Glutamatergic neuron (in vitro differentiated cells): ENCODE data around the gene AKAP7. TPM values are rescaled to one million over a fixed set of nuclear protein-coding genes. Genes with fewer than 3 reads are reported as not detected.

Experiments used
- DNase-seq: peaks from one replicate; pipeline ENCODE4 v3.0.0; 2022
- H3K27ac Mint-ChIP-seq: one replicate; pipeline ENCODE4 v1.8.0; 2020; ENCODE audit warnings: mild to moderate bottlenecking, mixed read lengths, inconsistent platforms; ENCODE audit not compliant: unreplicated experiment
- H3K27me3 Mint-ChIP-seq: one replicate; pipeline ENCODE4 v1.8.0; 2020; ENCODE audit warnings: mild to moderate bottlenecking, moderate library complexity, mixed read lengths, inconsistent platforms; ENCODE audit not compliant: unreplicated experiment
- H3K36me3 Mint-ChIP-seq: one replicate; pipeline ENCODE4 v1.8.0; 2020; ENCODE audit warnings: mild to moderate bottlenecking, mixed read lengths, inconsistent platforms; ENCODE audit not compliant: unreplicated experiment
- H3K4me1 Mint-ChIP-seq: one replicate; pipeline ENCODE4 v1.8.0; 2020; ENCODE audit warnings: mild to moderate bottlenecking, low read depth, mixed read lengths, inconsistent platforms; ENCODE audit not compliant: unreplicated experiment
- H3K4me3 Mint-ChIP-seq: one replicate; pipeline ENCODE4 v1.8.0; 2020; ENCODE audit warnings: mild to moderate bottlenecking, mixed read lengths, inconsistent platforms; ENCODE audit not compliant: unreplicated experiment
- H3K9me3 Mint-ChIP-seq: one replicate; pipeline ENCODE4 v1.8.0; 2020; ENCODE audit warnings: mild to moderate bottlenecking, moderate library complexity, mixed read lengths, inconsistent platforms; ENCODE audit not compliant: unreplicated experiment
- total RNA-seq: library from RNA; stranded (reverse); fragmentation: NEBNext Ultra II Directional; extraction: Animal tissue kit (Norgen Biotek cat#: 25700); gene quantifications from one replicate; pipeline ENCODE4 v1.2.1, GENCODE V29; 2021; ENCODE audit not compliant: unreplicated experiment
- TF ChIP-seq, protein P1 (sequence below): fragments of 200-600 bp; sonication (generic); IDR thresholded peaks from one replicate; pipeline ENCODE4 v1.5.0; 2021; ENCODE audit not compliant: partially characterized antibody, unreplicated experiment

AKAP7 gene
- total RNA-seq, 1 donor from 2014 or later, result 5.3 TPM

DNA sequence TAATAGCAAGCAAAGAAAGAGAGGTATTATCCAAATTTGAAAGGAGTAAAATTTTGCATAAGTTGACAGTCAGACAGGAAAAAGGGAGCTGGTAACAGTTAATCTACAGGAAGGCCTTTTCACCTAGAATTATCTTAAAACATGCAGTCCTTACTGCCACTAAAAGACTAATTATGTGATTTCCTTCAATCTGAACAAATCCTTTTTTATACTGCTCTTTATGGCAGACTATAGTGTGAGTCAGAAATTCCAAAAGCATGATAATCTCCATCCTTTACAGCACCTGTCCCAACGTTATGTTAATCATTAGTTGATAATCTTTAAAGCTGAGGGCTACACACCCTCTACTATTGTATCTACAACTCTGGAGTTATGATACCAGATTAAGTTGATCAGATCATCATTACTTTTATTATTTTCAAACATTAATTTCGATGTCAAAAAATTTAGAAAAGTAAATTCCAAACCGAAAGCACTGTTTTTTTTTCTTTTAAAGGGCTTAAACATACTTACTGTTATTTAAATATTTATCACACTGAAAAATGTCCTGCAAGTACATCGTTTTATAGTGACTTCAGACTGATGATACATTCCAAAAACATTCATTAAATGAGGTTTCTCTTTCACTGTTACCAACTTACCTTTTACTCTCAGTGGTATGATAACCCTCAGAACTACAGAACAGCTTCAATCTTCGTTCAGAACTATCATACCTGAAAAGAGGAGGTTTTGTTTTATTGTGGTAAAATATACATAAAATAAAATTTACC lies 33.2 kb upstream of the AKAP7 start:
- H3K4me3 Mint-ChIP-seq, result no peak overlapping the region
- peaks cover 1% of the 10 kb centered on the region for H3K9me3 Mint-ChIP-seq
- no peaks in the 10 kb centered on the region for H3K4me1 Mint-ChIP-seq
- no peaks in the 10 kb centered on the region for H3K36me3 Mint-ChIP-seq
- H3K27me3 Mint-ChIP-seq, result no peaks in the 10 kb centered on the region
- TF ChIP-seq, protein P1, sequence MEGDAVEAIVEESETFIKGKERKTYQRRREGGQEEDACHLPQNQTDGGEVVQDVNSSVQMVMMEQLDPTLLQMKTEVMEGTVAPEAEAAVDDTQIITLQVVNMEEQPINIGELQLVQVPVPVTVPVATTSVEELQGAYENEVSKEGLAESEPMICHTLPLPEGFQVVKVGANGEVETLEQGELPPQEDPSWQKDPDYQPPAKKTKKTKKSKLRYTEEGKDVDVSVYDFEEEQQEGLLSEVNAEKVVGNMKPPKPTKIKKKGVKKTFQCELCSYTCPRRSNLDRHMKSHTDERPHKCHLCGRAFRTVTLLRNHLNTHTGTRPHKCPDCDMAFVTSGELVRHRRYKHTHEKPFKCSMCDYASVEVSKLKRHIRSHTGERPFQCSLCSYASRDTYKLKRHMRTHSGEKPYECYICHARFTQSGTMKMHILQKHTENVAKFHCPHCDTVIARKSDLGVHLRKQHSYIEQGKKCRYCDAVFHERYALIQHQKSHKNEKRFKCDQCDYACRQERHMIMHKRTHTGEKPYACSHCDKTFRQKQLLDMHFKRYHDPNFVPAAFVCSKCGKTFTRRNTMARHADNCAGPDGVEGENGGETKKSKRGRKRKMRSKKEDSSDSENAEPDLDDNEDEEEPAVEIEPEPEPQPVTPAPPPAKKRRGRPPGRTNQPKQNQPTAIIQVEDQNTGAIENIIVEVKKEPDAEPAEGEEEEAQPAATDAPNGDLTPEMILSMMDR, result no peak
- DNase-seq, result no peak
- H3K27ac Mint-ChIP-seq, result no peak overlapping the region

DNA sequence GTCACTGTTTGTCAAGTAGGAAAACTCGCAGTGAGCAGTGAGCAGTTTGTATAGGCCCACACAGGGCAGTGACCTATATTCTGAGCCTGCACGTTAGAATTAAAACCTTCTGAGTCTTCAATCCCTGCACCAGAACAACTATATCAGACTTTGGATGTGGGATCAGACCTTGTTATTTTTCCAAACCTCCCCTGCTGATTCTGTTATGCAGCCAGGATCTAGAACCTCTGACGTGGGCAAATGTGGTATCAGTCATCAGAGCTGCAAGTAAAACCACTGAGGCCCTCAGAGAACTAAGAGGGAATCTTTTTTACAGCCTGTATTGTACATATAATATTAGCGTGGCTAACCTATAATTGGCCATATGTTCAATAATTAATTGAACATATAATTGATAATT lies 32.0 kb upstream of the AKAP7 start:
- TF ChIP-seq, protein P1, result no peak
- Mint-ChIP-seq H3K4me3 (no peak overlapping the region), H3K36me3 (no peaks in the 10 kb centered on the region), H3K27ac (no peak overlapping the region), H3K9me3 (peaks cover 1% of the 10 kb centered on the region), H3K4me1 (no peaks in the 10 kb centered on the region), H3K27me3 (no peaks in the 10 kb centered on the region)
- no peak for DNase-seq

DNA sequence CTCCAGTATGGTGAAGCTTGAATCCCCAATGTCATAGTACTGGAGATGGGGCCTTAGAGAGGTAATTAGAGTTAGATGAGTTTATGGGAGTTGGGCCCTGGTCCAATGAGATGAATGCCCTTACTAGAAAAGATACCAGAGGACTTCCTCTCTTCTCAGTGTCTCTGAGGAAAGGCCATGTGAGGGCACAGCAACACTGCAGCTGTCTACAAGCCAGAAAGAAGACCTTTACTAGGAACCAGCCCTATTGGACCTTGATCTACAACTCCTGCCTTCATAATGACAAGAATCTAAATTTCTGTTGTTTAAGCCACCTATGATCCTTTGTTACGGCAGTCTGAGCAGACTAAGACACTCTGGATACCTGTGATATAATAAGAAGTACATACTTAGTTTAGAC lies 31.4 kb upstream of the AKAP7 start:
- no peaks in the 10 kb centered on the region for H3K4me1 Mint-ChIP-seq
- H3K36me3 Mint-ChIP-seq, result no peaks in the 10 kb centered on the region
- TF ChIP-seq, protein P1, result no peak
- DNase-seq, result no peak
- no peaks in the 10 kb centered on the region for H3K27me3 Mint-ChIP-seq
- H3K9me3 Mint-ChIP-seq, result no peaks in the 10 kb centered on the region
- H3K27ac Mint-ChIP-seq, result no peak overlapping the region
- H3K4me3 Mint-ChIP-seq, result no peak overlapping the region

DNA sequence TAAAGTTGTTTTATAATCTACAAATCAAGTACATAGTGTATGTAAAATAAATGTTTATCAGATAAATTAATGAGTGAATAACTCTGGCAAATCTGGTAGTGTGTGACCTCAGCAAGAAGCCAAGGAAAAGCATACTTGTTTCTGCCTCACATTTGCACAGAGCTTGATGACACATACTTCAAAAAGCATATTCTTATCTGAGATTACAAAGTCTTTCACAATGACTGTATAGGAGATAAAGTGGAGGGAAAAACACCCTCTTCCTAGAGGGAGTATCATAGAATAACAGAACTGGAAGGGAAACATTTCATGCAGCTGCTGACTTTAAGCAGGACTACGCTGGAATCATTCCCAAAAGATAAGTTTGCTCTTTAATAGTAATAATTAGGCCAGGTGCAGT lies 28.1 kb upstream of the AKAP7 start:
- Mint-ChIP-seq H3K4me1 (no peaks in the 10 kb centered on the region), H3K9me3 (no peaks in the 10 kb centered on the region), H3K27ac (no peak overlapping the region), H3K27me3 (no peaks in the 10 kb centered on the region), H3K36me3 (no peaks in the 10 kb centered on the region), H3K4me3 (no peak overlapping the region)
- TF ChIP-seq, protein P1, result no peak
- no peak for DNase-seq

DNA sequence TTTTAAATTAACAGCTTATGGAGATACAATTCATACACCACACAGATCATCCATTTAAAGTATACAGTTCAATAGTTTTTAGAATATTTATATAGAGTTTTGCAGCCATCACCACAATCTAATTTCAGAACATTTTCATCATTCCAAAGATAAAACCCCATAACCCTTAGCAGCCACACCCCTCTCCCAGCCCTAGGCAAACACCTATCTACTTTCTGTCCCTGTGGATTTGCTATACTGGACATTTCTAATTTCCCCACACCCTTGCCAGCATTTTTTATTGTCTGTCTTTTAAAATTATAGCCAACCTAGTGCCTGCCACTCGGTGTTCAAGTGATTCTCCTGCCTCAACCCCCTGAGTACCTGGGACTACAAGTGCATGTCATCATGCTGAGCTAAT lies 23.0 kb upstream of the AKAP7 start:
- H3K4me1 Mint-ChIP-seq, result no peaks in the 10 kb centered on the region
- no peak for DNase-seq
- TF ChIP-seq, protein P1, result no peak
- no peak overlapping the region for H3K4me3 Mint-ChIP-seq
- no peak overlapping the region for H3K27ac Mint-ChIP-seq
- peaks cover 1% of the 10 kb centered on the region for H3K9me3 Mint-ChIP-seq
- H3K36me3 Mint-ChIP-seq, result no peaks in the 10 kb centered on the region
- no peaks in the 10 kb centered on the region for H3K27me3 Mint-ChIP-seq
